ENCODE data around the gene SPON1. TPM values are rescaled to one million over a fixed set of nuclear protein-coding genes. Genes with fewer than 3 reads are reported as not detected.

SPON1 gene
- total RNA-seq, 1 experiment from 2014 or later, result 0.20 TPM

GRCh38 chr11:14237444-14237961, 275.0 kb downstream of the SPON1 start:
- H3K27me3 ChIP-seq (ENCODE audit: insufficient read depth, low read length), result no peaks in the 10 kb centered on the region; the same call in 1 of the 2 replicates
- H3K9me3 ChIP-seq (ENCODE audit: control insufficient read depth, low read depth, low read length), result no peaks in the 10 kb centered on the region
- H3K4ac ChIP-seq (ENCODE audit: low read depth, low read length), result no peak overlapping the region
- Mint-ChIP-seq H3K27me3 (ENCODE audit: low read depth) (peaks cover 7% of the 10 kb centered on the region), H3K4me1 (peaks cover 8 to 13% of the 10 kb centered on the region in 2 experiments), H3K27ac (no peak overlapping the region), H3K9me3 (no peaks in the 10 kb centered on the region), H3K4me3 (no peak overlapping the region), H3K36me3 (ENCODE audit: insufficient read depth in 1 of 3, low read depth in 3 of 3) (no peaks in the 10 kb centered on the region; a peak in 1 of 7 replicates)
- DNase-seq, result no peak
- no peaks in the 10 kb centered on the region for H4K20me1 ChIP-seq (ENCODE audit: control insufficient read depth, insufficient read depth, insufficient read length)
- H3K79me2 ChIP-seq (ENCODE audit: insufficient read depth, low read length), result no peaks in the 10 kb centered on the region
- no peak overlapping the region for H2BK15ac ChIP-seq (ENCODE audit: low read depth, low read length)
- no peak overlapping the region for H3K23ac ChIP-seq (ENCODE audit: insufficient read length, low read depth, low read length)
- H4K8ac ChIP-seq (replicated peaks; ENCODE audit: insufficient read length, low read depth, low read length), result no peak overlapping the region
- H3K23me2 ChIP-seq (ENCODE audit: insufficient read length, low read depth, low read length, poor library complexity, severe bottlenecking), result no peaks in the 10 kb centered on the region
- H3K14ac ChIP-seq (ENCODE audit: insufficient read depth, low read length), result no peak overlapping the region; the same call in 1 of the 2 replicates
- no peak overlapping the region for H2AK5ac ChIP-seq (ENCODE audit: insufficient read length, low read length)
- H2AFZ ChIP-seq (ENCODE audit: low read length), result no peak overlapping the region
- no peak overlapping the region for H2BK5ac ChIP-seq (ENCODE audit: insufficient read length, low read length)
- no peak overlapping the region for H3K56ac ChIP-seq (ENCODE audit: insufficient read length, low read depth, low read length)
- H3T11ph ChIP-seq (ENCODE audit: low read length), result no peak overlapping the region
- no peak overlapping the region for H4K5ac ChIP-seq (ENCODE audit: insufficient read length, low read depth, low read length)
- no peak for TF ChIP-seq CTCF (conservative IDR thresholded peaks at IDR 0.05)
- H2BK20ac ChIP-seq (ENCODE audit: low read depth, low read length, poor library complexity, severe bottlenecking), result no peak overlapping the region
- no peak overlapping the region for H3K9ac ChIP-seq (ENCODE audit: extremely low read depth, insufficient read length, low read length)
- no peak overlapping the region for H3K18ac ChIP-seq (ENCODE audit: insufficient read length, low read depth, low read length)
- no CpG with 5 or more reads among the region's 9 CpGs for WGBS (ENCODE audit: extremely low coverage, insufficient read length, low lambda C conversion rate)
- no peak overlapping the region for H3K27ac ChIP-seq (ENCODE audit: insufficient read length, low read depth, low read length)
- H3K79me1 ChIP-seq (ENCODE audit: insufficient read depth, low read depth, low read length, poor library complexity, severe bottlenecking), result no peaks in the 10 kb centered on the region
- no peaks in the 10 kb centered on the region for H3K4me1 ChIP-seq (ENCODE audit: insufficient read depth, low read length)
- H3K4me2 ChIP-seq (ENCODE audit: insufficient read depth, insufficient read length, low read length), result no peak overlapping the region
- no peak overlapping the region for H2BK12ac ChIP-seq (ENCODE audit: insufficient read length, low read depth, low read length)
- no peak overlapping the region for H4K91ac ChIP-seq (ENCODE audit: insufficient read length, low read depth, low read length)
- no peak overlapping the region for H2BK120ac ChIP-seq (ENCODE audit: low read depth, low read length, poor library complexity, severe bottlenecking)

Data from H9 (cell line).